CD14-positive monocyte (primary cell): Measurements from ENCODE around the gene CCDC7. TPM values are rescaled to one million over a fixed set of nuclear protein-coding genes. Genes with fewer than 3 reads are reported as not detected.
A peak's percentile ranks its signal among the peaks of the same experiment; 100 is the strongest.

Experiments
- DNase-seq, 3 donors: peaks; one replicate each; pipeline ENCODE4 v3.0.0-alpha.2; 2011 to 2022
- H2AFZ ChIP-seq: 2 replicates; pipeline ENCODE4 v1.6.0; 2012; ENCODE audit warnings: mild to moderate bottlenecking, low read depth, low read length, inconsistent platforms; ENCODE audit not compliant: insufficient read depth, poor library complexity, severe bottlenecking
- H3K27ac ChIP-seq, 2 donors: 1 replicate in 1 of 2; 2 replicates in 1 of 2; pipeline ENCODE4 v1.5.1; 2012 to 2013; ENCODE audit warnings: low read length in 2 of 2, control low read depth in 1 of 2, inconsistent platforms in 1 of 2, low read depth in 1 of 2, mild to moderate bottlenecking in 1 of 2
- H3K27me3 ChIP-seq, 2 donors: one replicate each; pipeline versions ENCODE4 v1.6.0 to v1.6.1; 2011 to 2013; ENCODE audit warnings: low read length in 2 of 2; ENCODE audit not compliant: control insufficient read depth in 2 of 2, insufficient read depth in 2 of 2
- H3K36me3 ChIP-seq, 2 donors: replicated peaks in 1 of 2; 1 replicate in 1 of 2; 2 replicates in 1 of 2; pipeline versions ENCODE4 v1.5.1 to v1.6.1; 2012 to 2013; ENCODE audit warnings: low read length in 2 of 2, control low read depth in 1 of 2, inconsistent platforms in 1 of 2, mild to moderate bottlenecking in 1 of 2; ENCODE audit not compliant: insufficient read depth in 2 of 2, control insufficient read depth in 1 of 2
- H3K4me1 ChIP-seq, 2 donors: 1 replicate in 1 of 2; 2 replicates in 1 of 2; pipeline versions ENCODE4 v1.5.1 to v1.6.1; 2012 to 2013; ENCODE audit warnings: low read length in 2 of 2, control low read depth in 1 of 2, inconsistent platforms in 1 of 2, mild to moderate bottlenecking in 1 of 2, moderate library complexity in 1 of 2; ENCODE audit not compliant: insufficient read depth in 2 of 2, control insufficient read depth in 1 of 2
- H3K4me2 ChIP-seq: replicated peaks from 2 replicates; pipeline ENCODE3; 2012; ENCODE audit warnings: low read length, moderate library complexity, mild to moderate bottlenecking; ENCODE audit not compliant: poor library complexity, severe bottlenecking; ENCODE audit errors: extremely low read depth
- H3K4me3 ChIP-seq, 3 experiments: fragments of 200-600 bp in 1 of 3; sonication (generic) in 1 of 3; replicated peaks in 1 of 3; 1 replicate in 2 of 3; 2 replicates in 1 of 3; pipeline ENCODE4 v1.5.1; 2011 to 2013; ENCODE audit warnings: low read length in 3 of 3, mild to moderate bottlenecking in 3 of 3, control low read depth in 2 of 3, low read depth in 2 of 3, inconsistent platforms in 1 of 3, moderate library complexity in 1 of 3
- H3K79me2 ChIP-seq: 2 replicates; pipeline ENCODE4 v1.6.0; 2012; ENCODE audit warnings: mild to moderate bottlenecking, control low read depth, inconsistent platforms, low read length, moderate library complexity; ENCODE audit not compliant: insufficient read depth
- H3K9ac ChIP-seq: 2 replicates; pipeline ENCODE4 v1.6.0; 2017; ENCODE audit warnings: low read length, mild to moderate bottlenecking; ENCODE audit not compliant: insufficient read depth, poor library complexity, severe bottlenecking
- H3K9me3 ChIP-seq, 2 donors: replicated peaks in 1 of 2; 1 replicate in 1 of 2; 2 replicates in 1 of 2; pipeline versions ENCODE4 v1.5.1 to v1.6.1; 2012 to 2013; ENCODE audit warnings: low read length in 2 of 2, control low read depth in 1 of 2; ENCODE audit not compliant: control insufficient read depth in 1 of 2, insufficient read depth in 1 of 2
- H4K20me1 ChIP-seq: 2 replicates; pipeline ENCODE4 v1.6.0; 2012; ENCODE audit warnings: mild to moderate bottlenecking, low read length, control low read depth, moderate library complexity; ENCODE audit not compliant: insufficient read depth
- H3K27ac Mint-ChIP-seq, 7 donors: one replicate each; pipeline ENCODE4 v1.8.0; 2020; ENCODE audit warnings: mild to moderate bottlenecking in 7 of 7, mixed read lengths in 7 of 7, moderate library complexity in 6 of 7, inconsistent platforms in 2 of 7
- H3K27me3 Mint-ChIP-seq, 3 donors: one replicate each; pipeline ENCODE4 v1.8.0; 2021 to 2022; ENCODE audit warnings: low read depth in 3 of 3, mild to moderate bottlenecking in 3 of 3, mixed read lengths in 3 of 3, moderate library complexity in 3 of 3, inconsistent platforms in 1 of 3
- H3K36me3 Mint-ChIP-seq, 2 donors: one replicate each; pipeline ENCODE4 v1.8.0; 2020; ENCODE audit warnings: mixed read lengths in 2 of 2, inconsistent platforms in 1 of 2, mild to moderate bottlenecking in 1 of 2
- H3K4me1 Mint-ChIP-seq: one replicate; pipeline ENCODE4 v1.8.0; 2020; ENCODE audit warnings: mild to moderate bottlenecking, mixed read lengths
- H3K4me3 Mint-ChIP-seq, 2 donors: one replicate each; pipeline ENCODE4 v1.8.0; 2020; ENCODE audit warnings: mild to moderate bottlenecking in 2 of 2, mixed read lengths in 2 of 2, moderate library complexity in 1 of 2
- H3K9me3 Mint-ChIP-seq, 7 donors: one replicate each; pipeline ENCODE4 v1.8.0; 2020 to 2022; ENCODE audit warnings: mixed read lengths in 7 of 7, mild to moderate bottlenecking in 6 of 7, moderate library complexity in 6 of 7, inconsistent platforms in 2 of 7
- WGBS: methylation state at CpG from one replicate; pipeline ENCODE4 v1.1.5; 2013; ENCODE audit warnings: missing lambda C conversion rate; ENCODE audit not compliant: insufficient coverage; 5-methylcytosine and 5-hydroxymethylcytosine counted together
- intact Hi-C, 2 donors: fragments of 100-400 bp; cut with micrococcal nuclease; formaldehyde crosslinking; loops; one replicate each; pipeline versions ENCODE4 v1.15.0 to v1.15.1; 2023
- polyA plus RNA-seq, 3 donors: library from polyadenylated mRNA; depleted of rRNA in 1 of 3; unstranded in 2 of 3; stranded (reverse) in 1 of 3; fragments of 300-500 nt in 2 of 3; fragments of >200 nt in 1 of 3; fragmentation: Illumina TruSeq in 2 of 3; gene quantifications; 1 replicate in 2 of 3; 2 replicates in 1 of 3; pipeline ENCODE4 v1.2.3, GENCODE V29; 2012 to 2021
- TF ChIP-seq, protein P1 (sequence below): fragments of 200-600 bp; IDR thresholded peaks from one replicate; pipeline ENCODE4 v1.8.0; 2022; ENCODE audit warnings: antibody characterized with exemption, mild to moderate bottlenecking

The CCDC7 gene
- polyA plus RNA-seq, 3 donors = 1.3 to 2.3 (median 2.0) TPM

DNA sequence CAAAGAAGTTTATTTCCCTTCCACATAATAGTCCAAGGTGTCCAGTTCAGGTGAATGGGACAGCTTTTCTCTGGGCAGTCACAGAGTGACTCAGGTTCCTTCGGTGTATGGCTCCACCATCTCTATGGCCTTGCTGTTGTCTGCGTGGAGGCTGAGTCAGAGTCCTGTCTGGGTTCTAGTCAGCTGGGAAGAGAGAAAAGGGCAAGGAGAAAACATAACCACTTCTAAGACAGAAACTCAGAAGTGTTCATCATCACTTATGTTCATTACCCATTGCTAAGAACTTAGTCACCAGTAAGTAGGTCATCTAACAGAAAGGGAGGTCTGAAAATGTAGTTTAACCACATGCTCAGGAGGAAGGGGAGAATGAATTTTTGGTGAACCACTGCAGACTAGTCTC is 32.4 kb upstream of the CCDC7 start:
- Histone ChIP-seq H3K79me2 (no peaks in the 10 kb centered on the region), H4K20me1 (no peaks in the 10 kb centered on the region), H3K27ac (no peak overlapping the region), H2AFZ (peak overlapping the region; percentile 21), H3K36me3 (no peaks in the 10 kb centered on the region), H3K4me3 (no peak overlapping the region), H3K4me2 (no peak overlapping the region), H3K9ac (no peak overlapping the region), H3K4me1 (no peaks in the 10 kb centered on the region), H3K27me3 (peaks cover 0 to 2% of the 10 kb centered on the region in 2 donors), H3K9me3 (no peaks in the 10 kb centered on the region)
- no CpG with 5 or more reads among the region's 2 CpGs for WGBS
- Mint-ChIP-seq H3K4me1 (no peaks in the 10 kb centered on the region), H3K27me3 (peaks cover 3 to 7% (median 3%) of the 10 kb centered on the region in 3 donors), H3K27ac (no peak overlapping the region), H3K36me3 (no peaks in the 10 kb centered on the region), H3K4me3 (no peak overlapping the region), H3K9me3 (peaks cover 0 to 5% (median 3%) of the 10 kb centered on the region in 7 donors)
- TF ChIP-seq, protein P1, sequence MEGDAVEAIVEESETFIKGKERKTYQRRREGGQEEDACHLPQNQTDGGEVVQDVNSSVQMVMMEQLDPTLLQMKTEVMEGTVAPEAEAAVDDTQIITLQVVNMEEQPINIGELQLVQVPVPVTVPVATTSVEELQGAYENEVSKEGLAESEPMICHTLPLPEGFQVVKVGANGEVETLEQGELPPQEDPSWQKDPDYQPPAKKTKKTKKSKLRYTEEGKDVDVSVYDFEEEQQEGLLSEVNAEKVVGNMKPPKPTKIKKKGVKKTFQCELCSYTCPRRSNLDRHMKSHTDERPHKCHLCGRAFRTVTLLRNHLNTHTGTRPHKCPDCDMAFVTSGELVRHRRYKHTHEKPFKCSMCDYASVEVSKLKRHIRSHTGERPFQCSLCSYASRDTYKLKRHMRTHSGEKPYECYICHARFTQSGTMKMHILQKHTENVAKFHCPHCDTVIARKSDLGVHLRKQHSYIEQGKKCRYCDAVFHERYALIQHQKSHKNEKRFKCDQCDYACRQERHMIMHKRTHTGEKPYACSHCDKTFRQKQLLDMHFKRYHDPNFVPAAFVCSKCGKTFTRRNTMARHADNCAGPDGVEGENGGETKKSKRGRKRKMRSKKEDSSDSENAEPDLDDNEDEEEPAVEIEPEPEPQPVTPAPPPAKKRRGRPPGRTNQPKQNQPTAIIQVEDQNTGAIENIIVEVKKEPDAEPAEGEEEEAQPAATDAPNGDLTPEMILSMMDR = no peak
- no peak for DNase-seq
- intact Hi-C loops = no loop called here

DNA sequence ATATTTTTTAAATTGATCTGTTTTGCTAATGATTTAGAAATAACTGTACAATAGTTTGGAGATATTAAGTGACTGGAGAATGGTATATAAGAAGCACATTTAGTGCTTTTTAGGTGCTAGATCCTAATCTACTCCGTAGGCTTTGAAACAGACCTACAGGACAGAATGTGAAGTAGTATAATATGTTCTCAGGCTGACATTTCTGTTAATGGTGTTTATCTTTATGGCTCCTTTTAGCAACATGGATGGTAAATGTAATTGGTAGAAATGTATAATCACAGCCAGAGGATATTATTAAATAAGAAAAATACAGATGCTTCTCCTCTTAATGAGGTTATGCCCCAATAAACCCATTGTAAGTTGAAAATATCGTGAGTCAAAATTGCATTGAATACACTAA is 30.6 kb upstream of the CCDC7 start:
- no peaks in the 10 kb centered on the region for H3K79me2 ChIP-seq
- no peak overlapping the region for H3K27ac Mint-ChIP-seq
- H3K4me1 Mint-ChIP-seq = no peaks in the 10 kb centered on the region
- H3K4me1 ChIP-seq = no peaks in the 10 kb centered on the region
- H3K27ac ChIP-seq = no peak overlapping the region
- H3K9me3 ChIP-seq = no peaks in the 10 kb centered on the region
- TF ChIP-seq, protein P1 = no peak
- no peak overlapping the region for H3K9ac ChIP-seq
- no peak overlapping the region for H3K4me3 Mint-ChIP-seq
- H4K20me1 ChIP-seq = no peaks in the 10 kb centered on the region
- H2AFZ ChIP-seq = no peak overlapping the region
- no CpG with 5 or more reads among the region's 2 CpGs for WGBS
- no peaks in the 10 kb centered on the region for H3K36me3 ChIP-seq
- H3K27me3 Mint-ChIP-seq = peaks cover 0 to 7% (median 3%) of the 10 kb centered on the region in 3 donors
- H3K36me3 Mint-ChIP-seq = no peaks in the 10 kb centered on the region
- DNase-seq = no peak
- peaks cover 0 to 4% (median 2%) of the 10 kb centered on the region in 7 donors for H3K9me3 Mint-ChIP-seq
- intact Hi-C loops = no loop called here
- no peak overlapping the region for H3K4me2 ChIP-seq
- H3K4me3 ChIP-seq = no peak overlapping the region
- peaks cover 0 to 2% of the 10 kb centered on the region in 2 donors for H3K27me3 ChIP-seq
